GM12872 (cell line): Measurements from ENCODE around the gene ASAP2.

Source experiments
- CTCF ChIP-seq: IDR thresholded peaks from 3 replicates; pipeline ENCODE4 v1.5.1; 2011; ENCODE audit warnings: low read depth, mild to moderate bottlenecking, low read length, moderate library complexity; ENCODE audit not compliant: insufficient read depth

The ASAP2 gene

GRCh38 chr2:9284521-9285297 is 78.1 kb downstream of the ASAP2 start:
- no peak for TF ChIP-seq CTCF

- TF ChIP-seq CTCF = no peak
These were observed 78.8 kb downstream of the ASAP2 start for GRCh38 chr2:9285385-9285920.

- no peak for TF ChIP-seq CTCF
These were observed 79.3 kb downstream of the ASAP2 start for GRCh38 chr2:9285921-9286320.

- no peak for TF ChIP-seq CTCF
These were observed 80.2 kb downstream of the ASAP2 start for GRCh38 chr2:9286554-9287399.

- no peak for TF ChIP-seq CTCF
These were observed 80.9 kb downstream of the ASAP2 start for GRCh38 chr2:9287400-9288045.

- TF ChIP-seq CTCF = no peak
These were observed 81.6 kb downstream of the ASAP2 start for GRCh38 chr2:9288233-9288632.
